ENCODE measurements around the gene MAST4. TPM values are rescaled to one million over a fixed set of nuclear protein-coding genes. Genes with fewer than 3 reads are reported as not detected.

The MAST4 gene
- total RNA-seq, 2 donors from 2014 or later = 9.5 to 20.8 TPM

DNA sequence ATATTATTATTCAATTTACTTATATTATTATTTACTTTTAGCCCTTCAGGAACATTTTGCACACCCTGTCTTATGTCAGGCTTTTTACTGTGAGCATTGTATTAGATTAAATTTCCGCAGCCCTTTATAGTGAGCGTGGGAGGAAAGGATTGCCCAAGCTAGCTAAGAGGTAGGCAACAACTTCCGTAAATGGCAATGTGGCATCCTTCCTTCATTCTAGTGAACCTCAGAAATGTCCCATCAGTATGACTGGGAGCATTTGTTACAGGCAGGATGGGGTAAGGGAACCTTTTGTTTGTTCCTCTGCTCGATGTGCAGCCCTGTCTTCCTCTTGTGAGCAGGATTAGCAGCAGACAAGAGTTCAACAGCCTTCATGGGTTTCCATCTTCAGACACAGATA, 606.6 kb downstream of the MAST4 start:
- Histone ChIP-seq H3K36me3 (no peaks in the 10 kb centered on the region), H3K27ac (no peak overlapping the region), H3K4me3 (no peak overlapping the region), H3K9ac (ENCODE audit: low read depth in 2 of 2, low read length in 2 of 2) (no peak overlapping the region), H3K9me3 (no peaks in the 10 kb centered on the region), H3K4me1 (peaks cover 8% of the 10 kb centered on the region), H3K27me3 (no peaks in the 10 kb centered on the region)
- intact Hi-C loops (cut with DNase I) = loop anchor here (10.0 kb wide), 1 partner anchor 218 kb away; no protein-coding TSS in a partner anchor
- TF ChIP-seq CTCF (IDR thresholded peaks at IDR 0.05) = no peak
- DNase-seq = no peak

GRCh38 chr5:67203701-67204074, 607.5 kb downstream of the MAST4 start:
- Histone ChIP-seq H3K36me3 (no peaks in the 10 kb centered on the region), H3K9ac (ENCODE audit: low read depth in 2 of 2, low read length in 2 of 2) (no peak overlapping the region), H3K27ac (no peak overlapping the region), H3K4me3 (no peak overlapping the region), H3K9me3 (no peaks in the 10 kb centered on the region), H3K4me1 (peaks cover 8% of the 10 kb centered on the region), H3K27me3 (no peaks in the 10 kb centered on the region)
- no peak for DNase-seq
- TF ChIP-seq CTCF (IDR thresholded peaks at IDR 0.05) = no peak
- intact Hi-C loops (cut with DNase I) = loop anchor here (10.0 kb wide), 1 partner anchor 219 kb away; no protein-coding TSS in a partner anchor

DNA sequence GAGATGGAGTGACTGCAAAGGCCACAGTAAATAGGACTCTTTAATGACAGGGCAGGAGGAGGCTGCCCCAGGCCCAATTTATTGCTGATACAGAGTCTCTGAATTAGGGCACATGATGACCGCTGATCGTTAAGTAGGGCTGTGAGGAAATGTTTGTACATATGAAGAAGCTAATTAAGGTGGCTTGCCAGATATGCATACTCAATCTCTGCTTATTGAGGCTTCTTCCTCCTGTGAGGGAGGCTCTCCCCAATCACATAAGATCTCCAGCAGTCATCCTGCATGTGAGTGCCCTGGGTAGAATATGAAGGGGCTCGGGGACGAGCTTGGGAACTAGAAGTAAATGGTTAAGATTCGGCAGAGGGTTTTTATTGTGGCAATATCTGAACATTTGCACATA, 608.6 kb downstream of the MAST4 start:
- Histone ChIP-seq H3K27ac (no peak overlapping the region), H3K4me3 (no peak overlapping the region), H3K4me1 (peaks cover 8% of the 10 kb centered on the region), H3K9me3 (no peaks in the 10 kb centered on the region), H3K36me3 (no peaks in the 10 kb centered on the region), H3K27me3 (no peaks in the 10 kb centered on the region), H3K9ac (ENCODE audit: low read depth in 2 of 2, low read length in 2 of 2) (no peak overlapping the region)
- no peak for DNase-seq
- no peak for TF ChIP-seq CTCF (IDR thresholded peaks at IDR 0.05)
- intact Hi-C loops (cut with DNase I) = loop anchor here (5.0 to 10.0 kb wide), 3 partner anchors 38 to 393 kb away; no protein-coding TSS in a partner anchor

DNA sequence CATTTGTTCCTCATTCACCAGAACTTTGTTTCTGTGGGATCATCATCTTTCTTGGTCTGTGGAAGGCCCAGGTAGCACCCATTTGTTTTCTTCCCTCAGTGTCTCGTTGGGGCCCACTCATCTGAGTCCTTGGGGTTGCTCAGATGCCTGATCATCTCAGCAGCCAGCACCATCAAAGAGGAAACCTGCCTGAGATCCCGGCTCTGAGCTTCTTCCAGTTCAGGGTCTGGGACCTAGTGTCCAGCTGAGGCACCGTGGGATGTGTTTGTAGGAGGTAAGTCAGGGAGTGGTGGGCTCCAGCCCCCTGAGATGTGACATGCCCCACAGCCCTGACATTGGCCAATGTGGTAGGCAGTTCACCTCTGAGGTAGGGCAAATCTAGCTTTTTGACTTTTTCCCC, 609.8 kb downstream of the MAST4 start:
- no peaks in the 10 kb centered on the region for H3K9me3 ChIP-seq
- DNase-seq = no peak
- H3K9ac ChIP-seq (ENCODE audit: low read depth in 2 of 2, low read length in 2 of 2) = no peak overlapping the region
- H3K4me3 ChIP-seq = no peak overlapping the region
- no peaks in the 10 kb centered on the region for H3K36me3 ChIP-seq
- H3K27ac ChIP-seq = peak overlapping the region; percentile 60
- TF ChIP-seq CTCF (IDR thresholded peaks at IDR 0.05) = no peak
- no peaks in the 10 kb centered on the region for H3K27me3 ChIP-seq
- intact Hi-C loops (cut with DNase I) = loop anchor here (5.0 to 10.0 kb wide), 3 partner anchors 39 to 394 kb away; no protein-coding TSS in a partner anchor
- peaks cover 8% of the 10 kb centered on the region for H3K4me1 ChIP-seq

GRCh38 chr5:67206461-67206860, 610.3 kb downstream of the MAST4 start:
- Histone ChIP-seq H3K27ac (peak overlapping the region; percentile 60), H3K9ac (ENCODE audit: low read depth in 2 of 2, low read length in 2 of 2) (no peak overlapping the region), H3K36me3 (no peaks in the 10 kb centered on the region), H3K4me3 (no peak overlapping the region), H3K9me3 (no peaks in the 10 kb centered on the region), H3K27me3 (no peaks in the 10 kb centered on the region), H3K4me1 (peaks cover 8% of the 10 kb centered on the region)
- intact Hi-C loops (cut with DNase I) = loop anchor here (5.0 to 10.0 kb wide), 3 partner anchors 39 to 394 kb away; no protein-coding TSS in a partner anchor
- no peak for DNase-seq
- no peak for TF ChIP-seq CTCF (IDR thresholded peaks at IDR 0.05)
